Ishikawa (cell line): ENCODE data around the gene CABLES1.

Experiments
- CEBPB ChIP-seq: IDR thresholded peaks from 2 replicates; pipeline ENCODE4 v1.6.1; 2012
- CREB1 ChIP-seq: IDR thresholded peaks from 2 replicates; pipeline ENCODE4 v1.6.1; 2012; ENCODE audit warnings: low read depth
- EGR1 ChIP-seq: IDR thresholded peaks from 2 replicates; pipeline ENCODE4 v1.6.1; 2012
- EP300 ChIP-seq: IDR thresholded peaks from 2 replicates; pipeline ENCODE4 v1.6.1; 2012; ENCODE audit warnings: borderline replicate concordance
- FOXM1 ChIP-seq: IDR thresholded peaks from 2 replicates; pipeline ENCODE4 v1.6.1; 2012; ENCODE audit warnings: low read depth, borderline replicate concordance
- MAX ChIP-seq: IDR thresholded peaks from 2 replicates; pipeline ENCODE4 v1.6.1; 2012
- NFIC ChIP-seq: IDR thresholded peaks from 2 replicates; pipeline ENCODE4 v1.6.1; 2012
- RAD21 ChIP-seq: IDR thresholded peaks from 2 replicates; pipeline ENCODE4 v1.6.1; 2012; ENCODE audit warnings: low read depth
- REST ChIP-seq: IDR thresholded peaks from 2 replicates; pipeline ENCODE4 v1.6.1; 2012; ENCODE audit warnings: low read depth, mild to moderate bottlenecking
- TAF1 ChIP-seq: IDR thresholded peaks from 2 replicates; pipeline ENCODE4 v1.6.1; 2012; ENCODE audit warnings: low read depth, mild to moderate bottlenecking
- TCF12 ChIP-seq: IDR thresholded peaks from 2 replicates; pipeline ENCODE4 v1.6.1; 2012; ENCODE audit warnings: low read depth
- TEAD4 ChIP-seq: IDR thresholded peaks from 2 replicates; pipeline ENCODE4 v1.6.1; 2012
- USF1 ChIP-seq: IDR thresholded peaks from 2 replicates; pipeline ENCODE4 v1.6.1; 2012
- YY1 ChIP-seq: IDR thresholded peaks from 2 replicates; pipeline ENCODE4 v1.6.1; 2012; ENCODE audit warnings: low read depth
- ZBTB7A ChIP-seq: IDR thresholded peaks from 2 replicates; pipeline ENCODE4 v1.6.1; 2012; ENCODE audit warnings: low read depth

CABLES1 gene

GRCh38 chr18:23191232-23191631, 55.9 kb downstream of the CABLES1 start:
- TF ChIP-seq FOXM1 (no peak), NFIC (no peak), TAF1 (no peak), TCF12 (no peak), RAD21 (no peak), EGR1 (no peak), CEBPB (no peak), TEAD4 (no peak), ZBTB7A (no peak), USF1 (no peak), CREB1 (no peak), REST (no peak), YY1 (no peak), EP300 (no peak), MAX (no peak)

GRCh38 chr18:23193742-23194141, 58.5 kb downstream of the CABLES1 start:
- TF ChIP-seq YY1 (no peak), REST (no peak), TAF1 (no peak), TEAD4 (no peak), MAX (no peak), NFIC (no peak), RAD21 (no peak), TCF12 (no peak), CREB1 (no peak), FOXM1 (no peak), EP300 (no peak), EGR1 (no peak), ZBTB7A (no peak)

- no peak for TF ChIP-seq EGR1
Measured at GRCh38 chr18:23194155-23194996, 59.1 kb downstream of the CABLES1 start.

GRCh38 chr18:23194997-23195957, 60.0 kb downstream of the CABLES1 start:
- no peak for TF ChIP-seq FOXM1

- TF ChIP-seq YY1 (no peak), TAF1 (no peak), CREB1 (no peak), USF1 (no peak), EP300 (no peak), FOXM1 (no peak), CEBPB (no peak), EGR1 (no peak), RAD21 (no peak), MAX (no peak), TEAD4 (no peak), ZBTB7A (no peak), REST (no peak), NFIC (no peak), TCF12 (no peak)
Measured at GRCh38 chr18:23196119-23197007, 61.1 kb downstream of the CABLES1 start.
